ENCODE data around the gene RIN3. TPM values are rescaled to one million over a fixed set of nuclear protein-coding genes. Genes with fewer than 3 reads are reported as not detected.

Gene RIN3
- total RNA-seq, 3 donors from 2014 or later (not counting 1 experiment from before 2014, with no cell fraction given) = 248 to 289 (median 282) TPM

DNA sequence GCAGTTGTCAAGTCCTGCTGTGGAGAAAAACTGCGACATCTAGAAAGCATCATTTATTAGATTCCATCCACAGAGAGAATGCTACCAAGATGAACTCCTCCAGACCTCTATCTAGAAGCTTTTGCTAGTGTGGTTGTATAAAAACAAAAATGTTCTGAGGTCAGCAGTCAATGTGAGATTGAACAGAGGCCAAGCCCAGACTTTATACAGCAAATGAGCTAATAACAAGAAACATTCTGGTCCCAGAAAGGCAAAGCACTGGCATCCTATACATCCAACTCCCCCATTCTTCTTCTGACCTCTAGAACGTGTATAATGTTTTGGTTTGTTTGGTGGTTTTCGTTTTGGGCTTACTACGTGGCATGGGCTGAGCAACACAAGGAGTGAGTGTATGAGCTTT is 26.7 kb upstream of the RIN3 start:
- H3K27ac Mint-ChIP-seq = no peak overlapping the region
- no peaks in the 10 kb centered on the region for H3K27me3 ChIP-seq (ENCODE audit: control insufficient read depth, insufficient read depth, low read length)
- no peaks in the 10 kb centered on the region for H3K9me3 Mint-ChIP-seq
- peaks cover 0 to 19% of the 10 kb centered on the region in 2 donors for H3K4me1 Mint-ChIP-seq
- no peak for ATAC-seq
- 86% methylated on average over 2 of the region's 4 CpGs for WGBS (ENCODE audit: insufficient coverage)
- no peak overlapping the region for H3K4me3 ChIP-seq (ENCODE audit: low read length)
- no peak overlapping the region for H3K4me3 Mint-ChIP-seq
- H3K36me3 Mint-ChIP-seq = no peaks in the 10 kb centered on the region
- no peak for DNase-seq
- TF ChIP-seq, protein P1, sequence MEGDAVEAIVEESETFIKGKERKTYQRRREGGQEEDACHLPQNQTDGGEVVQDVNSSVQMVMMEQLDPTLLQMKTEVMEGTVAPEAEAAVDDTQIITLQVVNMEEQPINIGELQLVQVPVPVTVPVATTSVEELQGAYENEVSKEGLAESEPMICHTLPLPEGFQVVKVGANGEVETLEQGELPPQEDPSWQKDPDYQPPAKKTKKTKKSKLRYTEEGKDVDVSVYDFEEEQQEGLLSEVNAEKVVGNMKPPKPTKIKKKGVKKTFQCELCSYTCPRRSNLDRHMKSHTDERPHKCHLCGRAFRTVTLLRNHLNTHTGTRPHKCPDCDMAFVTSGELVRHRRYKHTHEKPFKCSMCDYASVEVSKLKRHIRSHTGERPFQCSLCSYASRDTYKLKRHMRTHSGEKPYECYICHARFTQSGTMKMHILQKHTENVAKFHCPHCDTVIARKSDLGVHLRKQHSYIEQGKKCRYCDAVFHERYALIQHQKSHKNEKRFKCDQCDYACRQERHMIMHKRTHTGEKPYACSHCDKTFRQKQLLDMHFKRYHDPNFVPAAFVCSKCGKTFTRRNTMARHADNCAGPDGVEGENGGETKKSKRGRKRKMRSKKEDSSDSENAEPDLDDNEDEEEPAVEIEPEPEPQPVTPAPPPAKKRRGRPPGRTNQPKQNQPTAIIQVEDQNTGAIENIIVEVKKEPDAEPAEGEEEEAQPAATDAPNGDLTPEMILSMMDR (IDR thresholded peaks at IDR 0.05) = no peak
- intact Hi-C loops (cut with micrococcal nuclease) = no loop called here
- no peaks in the 10 kb centered on the region for H3K4me1 ChIP-seq (ENCODE audit: control insufficient read depth, insufficient read depth, low read length)
- no peaks in the 10 kb centered on the region for H3K9me3 ChIP-seq (ENCODE audit: control insufficient read depth, insufficient read depth, low read length)
- no peak overlapping the region for H3K27ac ChIP-seq (ENCODE audit: low read length)
- H3K36me3 ChIP-seq (ENCODE audit: control insufficient read depth, insufficient read depth, low read length) = no peaks in the 10 kb centered on the region
- H3K27me3 Mint-ChIP-seq (ENCODE audit: low read depth in 2 of 2) = peaks cover 0 to 15% of the 10 kb centered on the region in 2 donors

DNA sequence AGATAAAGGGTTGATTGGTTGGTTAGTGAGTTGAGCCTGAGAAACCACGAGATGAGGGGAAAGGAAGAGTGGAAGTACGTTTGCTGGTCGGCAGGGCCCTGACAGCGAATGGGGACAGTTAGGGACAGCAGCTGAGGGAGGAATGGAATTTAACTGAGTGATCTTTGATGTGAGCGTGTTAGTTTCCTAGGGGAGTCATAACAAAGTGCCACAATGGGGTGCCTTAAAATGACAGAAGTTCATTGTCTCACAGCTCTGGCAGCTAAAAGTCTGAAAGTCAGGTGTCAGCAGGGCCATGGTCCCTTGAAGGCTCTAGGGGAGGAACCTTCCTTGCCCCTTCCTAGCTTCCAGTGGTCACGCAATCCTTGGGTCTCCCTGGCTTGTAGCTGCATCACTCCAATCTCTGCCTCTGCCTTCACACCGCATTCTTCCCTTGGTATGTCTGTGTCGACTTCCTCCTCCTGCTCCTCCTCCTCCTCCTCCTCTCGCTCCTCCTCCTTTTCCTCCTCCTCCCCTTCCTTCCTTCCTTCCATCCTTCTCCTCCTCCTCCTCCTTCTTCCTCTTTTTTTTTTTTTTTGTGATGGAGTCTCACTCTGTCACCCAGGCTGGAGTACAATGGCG is 26.0 kb upstream of the RIN3 start:
- Histone ChIP-seq H3K4me3 (ENCODE audit: low read length) (no peak overlapping the region), H3K9me3 (ENCODE audit: control insufficient read depth, insufficient read depth, low read length) (no peaks in the 10 kb centered on the region), H3K4me1 (ENCODE audit: control insufficient read depth, insufficient read depth, low read length) (no peaks in the 10 kb centered on the region), H3K27ac (ENCODE audit: low read length) (no peak overlapping the region), H3K27me3 (ENCODE audit: control insufficient read depth, insufficient read depth, low read length) (no peaks in the 10 kb centered on the region), H3K36me3 (ENCODE audit: control insufficient read depth, insufficient read depth, low read length) (no peaks in the 10 kb centered on the region)
- Mint-ChIP-seq H3K4me3 (no peak overlapping the region), H3K27me3 (ENCODE audit: low read depth in 2 of 2) (peaks cover 0 to 15% of the 10 kb centered on the region in 2 donors), H3K27ac (no peak overlapping the region), H3K4me1 (peaks cover 0 to 19% of the 10 kb centered on the region in 2 donors), H3K36me3 (no peaks in the 10 kb centered on the region), H3K9me3 (no peaks in the 10 kb centered on the region)
- no peak for ATAC-seq
- 75% methylated on average over 10 of the region's 10 CpGs for WGBS (ENCODE audit: insufficient coverage)
- no peak for DNase-seq
- intact Hi-C loops (cut with micrococcal nuclease) = no loop called here
- TF ChIP-seq, protein P1 (IDR thresholded peaks at IDR 0.05) = no peak

DNA sequence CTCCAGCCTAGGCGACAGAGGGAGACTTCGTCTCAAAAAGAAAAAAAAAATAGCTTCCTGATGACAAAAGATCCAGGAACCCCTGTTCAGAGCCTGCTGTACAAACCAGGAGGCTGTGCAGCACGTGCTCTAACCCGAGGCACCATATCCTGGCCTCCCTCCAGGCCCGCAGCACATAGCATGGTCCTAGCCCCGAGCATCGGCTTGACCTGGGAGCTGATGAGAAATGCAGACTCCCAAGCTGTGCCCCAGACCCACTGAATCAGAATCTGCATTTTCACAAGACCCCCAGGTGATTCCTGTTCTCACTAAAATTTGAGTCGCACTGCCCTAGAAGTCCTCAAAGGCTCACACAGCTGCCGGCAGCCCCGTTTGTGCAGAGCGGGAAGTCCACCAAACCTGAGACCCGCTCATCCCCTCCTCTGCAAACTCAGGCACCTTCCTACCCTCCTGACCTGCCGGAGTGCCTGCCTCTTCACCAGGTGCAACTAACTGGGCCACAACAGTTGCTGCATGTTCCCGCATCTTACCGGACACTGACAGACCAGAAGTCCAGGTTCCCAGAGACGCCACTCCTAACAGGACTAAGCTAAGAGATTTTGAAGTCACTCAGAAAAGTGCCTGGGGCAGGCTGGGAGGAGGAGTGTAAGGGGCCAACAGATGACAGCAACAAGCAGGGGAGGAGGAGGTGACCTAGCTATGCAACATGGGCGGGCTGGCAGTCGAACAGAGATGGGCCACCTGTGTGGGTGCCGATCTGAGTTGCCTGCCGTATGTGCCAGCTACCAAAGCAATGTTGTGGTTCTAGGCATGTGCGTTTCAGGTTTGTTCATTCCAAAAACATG is 24.0 kb upstream of the RIN3 start:
- H3K27me3 ChIP-seq (ENCODE audit: control insufficient read depth, insufficient read depth, low read length) = no peaks in the 10 kb centered on the region
- Mint-ChIP-seq H3K27ac (no peak overlapping the region), H3K36me3 (no peaks in the 10 kb centered on the region), H3K4me1 (peaks cover 0 to 13% of the 10 kb centered on the region in 2 donors), H3K27me3 (ENCODE audit: low read depth in 2 of 2) (peaks cover 0 to 8% of the 10 kb centered on the region in 2 donors), H3K9me3 (no peaks in the 10 kb centered on the region), H3K4me3 (no peak overlapping the region)
- ATAC-seq (no peak), DNase-seq (no peak)
- intact Hi-C loops (cut with micrococcal nuclease) = no loop called here
- H3K27ac ChIP-seq (ENCODE audit: low read length) = no peak overlapping the region
- H3K36me3 ChIP-seq (ENCODE audit: control insufficient read depth, insufficient read depth, low read length) = no peaks in the 10 kb centered on the region
- WGBS (ENCODE audit: insufficient coverage) = 93% methylated on average over 21 of the region's 21 CpGs
- TF ChIP-seq, protein P1 (IDR thresholded peaks at IDR 0.05) = no peak
- no peak overlapping the region for H3K4me3 ChIP-seq (ENCODE audit: low read length)
- H3K4me1 ChIP-seq (ENCODE audit: control insufficient read depth, insufficient read depth, low read length) = no peaks in the 10 kb centered on the region
- no peaks in the 10 kb centered on the region for H3K9me3 ChIP-seq (ENCODE audit: control insufficient read depth, insufficient read depth, low read length)
